CD4-positive, alpha-beta T cell treated with Interleukin-1 beta for 1 hour (primary cell): ENCODE results near the gene BRSK2.

ENCODE experiments used
- DNase-seq, 2 donors: peaks; one replicate each; pipeline ENCODE4 v3.0.0-alpha.2; 2020 to 2022

BRSK2 gene

DNA sequence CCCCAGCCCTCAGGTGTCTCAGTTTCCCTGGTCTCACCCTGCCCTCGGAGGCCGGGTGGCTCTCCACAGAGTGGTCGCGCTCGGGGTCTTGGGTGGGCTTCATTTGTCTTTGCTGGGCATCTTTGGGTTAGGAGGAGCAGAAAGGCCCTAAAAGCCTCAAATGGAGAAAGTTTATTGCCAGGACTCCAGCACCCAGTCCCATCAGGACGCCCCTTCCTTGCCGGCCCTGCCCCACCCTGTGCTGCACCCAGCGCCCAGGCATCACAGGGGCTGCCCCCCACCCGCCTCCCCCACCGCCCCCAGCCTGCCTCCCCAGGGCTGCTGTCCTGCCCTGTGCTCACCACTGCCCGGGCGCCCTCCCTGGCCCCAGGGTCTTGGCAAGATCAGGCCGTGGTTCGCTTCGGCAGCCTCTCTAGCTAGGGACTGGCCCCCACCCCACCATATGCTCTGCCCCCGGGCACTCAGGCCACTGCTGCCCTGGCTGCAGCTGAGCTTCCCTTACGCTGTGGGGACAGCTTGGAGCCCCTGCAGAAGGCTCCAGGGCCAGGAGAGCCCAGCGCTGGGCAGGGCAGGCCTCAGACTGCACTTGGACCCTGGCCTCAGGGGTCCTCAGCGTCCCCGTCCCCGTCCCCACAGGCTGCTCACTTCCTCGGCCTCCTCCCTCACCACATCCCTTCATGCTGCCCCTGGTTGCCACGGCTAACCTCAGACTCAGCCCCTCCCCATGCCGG is 65.5 kb downstream of the BRSK2 start:
- no peak for DNase-seq

DNA sequence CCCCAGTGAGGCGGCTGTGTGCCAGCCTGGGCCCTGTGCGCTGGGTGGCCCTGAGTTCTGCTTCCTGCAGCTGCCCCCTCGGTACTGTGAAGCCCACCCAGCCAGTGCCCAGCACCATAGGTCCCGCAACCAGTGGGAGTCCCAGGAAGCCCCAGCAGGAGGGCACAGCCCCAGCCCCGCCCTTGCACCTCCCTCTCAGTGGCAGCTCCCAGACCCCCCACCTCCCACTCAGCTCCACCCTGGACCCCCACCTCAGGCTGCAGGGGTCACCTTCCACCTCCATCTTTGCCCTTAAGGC is 66.0 kb downstream of the BRSK2 start:
- no peak for DNase-seq

DNA sequence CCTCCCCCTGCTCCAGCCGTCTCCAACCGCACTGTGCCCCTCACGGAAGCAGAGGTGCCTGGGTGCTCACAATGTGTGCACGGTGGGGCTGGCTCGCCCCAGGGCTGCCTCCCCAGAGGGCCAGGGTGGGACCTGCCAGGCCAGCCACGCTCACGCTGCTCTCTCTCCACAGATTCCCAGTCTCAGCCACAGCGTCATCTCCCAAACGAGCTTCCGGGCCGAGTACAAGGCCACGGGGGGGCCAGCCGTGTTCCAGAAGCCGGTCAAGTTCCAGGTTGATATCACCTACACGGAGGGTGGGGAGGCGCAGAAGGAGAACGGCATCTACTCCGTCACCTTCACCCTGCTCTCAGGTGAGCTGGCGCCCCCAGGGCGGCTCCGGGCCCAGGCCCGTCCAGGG is 66.4 kb downstream of the BRSK2 start:
- DNase-seq = no peak

DNA sequence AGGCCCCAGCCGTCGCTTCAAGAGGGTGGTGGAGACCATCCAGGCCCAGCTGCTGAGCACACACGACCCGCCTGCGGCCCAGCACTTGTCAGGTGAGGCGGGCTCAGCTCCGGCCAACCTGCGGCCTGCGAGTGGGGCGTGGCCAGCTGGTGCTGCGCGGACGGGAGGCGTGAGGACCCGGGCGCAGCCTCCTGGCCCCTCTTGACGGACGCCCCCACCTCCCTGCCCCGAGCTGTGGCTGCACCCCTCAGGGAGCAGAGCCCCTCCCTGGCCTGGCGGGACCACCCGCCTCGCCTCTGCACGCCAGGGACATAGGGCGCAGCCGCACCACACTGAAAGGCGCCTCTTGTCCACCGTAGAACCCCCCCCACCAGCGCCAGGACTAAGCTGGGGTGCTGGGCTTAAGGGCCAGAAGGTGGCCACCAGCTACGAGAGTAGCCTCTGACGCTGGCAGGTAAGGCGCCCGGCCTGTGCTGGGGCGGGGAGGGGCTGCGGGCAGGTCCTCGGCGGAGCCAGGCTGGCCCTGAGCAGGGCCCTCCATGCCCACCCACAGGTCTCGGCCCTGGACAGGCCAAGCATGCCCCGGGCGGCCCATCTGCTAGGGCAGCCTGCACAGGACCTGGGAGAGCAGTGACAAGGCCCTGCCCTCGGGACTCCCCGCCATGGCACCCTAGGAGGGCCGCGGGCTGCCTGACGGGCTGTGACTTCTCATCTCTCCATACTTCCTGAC is 67.0 kb downstream of the BRSK2 start:
- DNase-seq = no peak

DNA sequence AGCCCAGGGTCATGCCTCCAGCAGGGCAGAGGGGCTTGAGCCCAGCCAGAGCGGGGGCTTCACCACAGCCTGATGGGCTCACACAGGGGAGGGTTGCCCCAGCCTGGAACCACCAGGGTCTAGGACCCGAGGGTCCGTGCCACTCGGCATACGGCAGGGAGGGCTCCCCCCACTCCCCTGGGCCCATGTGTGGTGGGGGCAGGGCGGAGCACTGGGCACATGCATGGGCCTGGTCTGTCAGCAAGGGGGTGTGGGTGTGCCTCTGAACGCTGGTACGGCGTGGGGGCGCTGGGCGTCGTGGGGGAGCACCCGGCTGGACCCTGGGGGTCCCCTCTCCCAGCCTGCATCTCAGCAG is 67.6 kb downstream of the BRSK2 start:
- no peak for DNase-seq

DNA sequence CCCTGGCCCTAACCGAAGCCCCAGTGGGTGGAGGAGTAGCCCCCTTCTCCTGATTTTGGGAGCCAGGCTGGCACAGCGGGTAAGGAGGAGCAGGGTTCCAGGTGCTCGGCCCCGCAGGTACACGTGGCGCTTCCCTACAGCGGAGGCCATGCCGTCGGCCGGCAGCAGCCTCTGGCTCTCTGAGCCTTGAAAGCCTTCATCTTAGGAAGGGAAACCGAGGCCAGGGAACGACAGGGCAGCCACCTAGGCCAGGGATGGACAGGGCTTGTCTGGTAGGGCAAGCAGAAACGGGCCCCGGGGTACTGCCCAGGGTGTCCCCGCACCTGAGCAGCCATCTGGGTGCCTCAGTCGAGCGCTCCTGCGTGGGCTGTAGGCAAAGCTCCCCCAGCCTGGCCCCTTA is 68.1 kb downstream of the BRSK2 start:
- DNase-seq = no peak

DNA sequence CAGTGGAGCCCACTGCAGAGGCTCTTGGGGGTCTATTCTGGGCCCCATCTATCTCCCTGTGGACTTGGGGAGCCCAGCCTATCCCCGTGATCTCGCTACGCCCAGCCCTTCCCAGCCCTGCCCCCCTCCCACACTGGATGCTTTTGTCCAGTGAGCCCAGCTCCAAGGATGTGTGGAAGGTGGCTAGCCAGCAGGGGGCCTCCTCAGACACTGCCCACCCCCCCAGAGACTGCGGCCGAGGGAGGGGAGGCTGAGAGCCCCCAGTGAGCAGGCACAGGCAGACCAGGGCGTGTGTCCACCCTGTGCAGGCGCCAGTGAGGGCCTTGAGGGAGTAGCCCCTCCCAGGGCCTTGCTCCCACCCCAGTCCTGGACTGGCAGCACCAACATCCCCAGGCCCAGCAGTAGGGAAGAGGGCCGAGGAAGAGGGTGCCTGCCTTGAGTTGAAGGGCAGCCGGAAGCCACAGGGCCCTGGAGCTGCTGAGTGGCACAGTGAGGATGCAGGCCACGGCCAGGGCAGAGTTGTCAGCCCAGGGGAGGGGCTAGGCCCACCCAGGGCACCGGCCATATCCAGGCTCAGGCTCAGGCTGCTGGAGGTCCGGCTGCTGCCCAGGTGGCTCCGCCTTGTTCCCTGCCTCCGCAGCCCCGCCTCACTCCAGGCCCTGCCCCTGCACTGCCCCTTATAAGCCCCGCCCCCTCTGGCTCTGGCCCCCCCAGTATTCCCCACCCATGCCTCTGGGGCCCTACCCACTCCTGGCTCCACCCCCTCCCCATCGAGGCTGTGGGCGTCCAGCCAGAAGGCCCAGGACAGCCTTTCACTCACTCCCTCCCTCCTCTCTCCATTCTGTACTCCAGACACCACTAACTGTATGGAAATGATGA is 68.8 kb downstream of the BRSK2 start:
- DNase-seq = no peak

DNA sequence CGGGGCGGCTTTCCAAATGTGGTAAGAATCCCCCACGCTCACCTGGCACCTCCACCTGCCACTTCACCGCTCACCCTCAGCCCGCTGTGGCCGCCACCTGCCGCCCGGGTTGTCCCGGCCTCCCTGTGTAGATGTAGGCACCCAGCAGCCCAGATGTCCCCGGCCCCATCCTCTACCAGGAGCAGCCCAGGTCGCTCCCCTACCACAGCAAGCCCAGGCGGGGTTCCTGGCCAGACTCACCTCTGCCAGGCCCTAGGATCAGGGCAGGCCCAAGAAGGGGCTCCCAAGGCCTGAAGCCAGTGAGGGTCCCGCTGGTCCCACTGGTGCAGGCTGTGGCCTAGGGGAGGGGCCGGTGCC is 69.5 kb downstream of the BRSK2 start:
- DNase-seq = no peak

DNA sequence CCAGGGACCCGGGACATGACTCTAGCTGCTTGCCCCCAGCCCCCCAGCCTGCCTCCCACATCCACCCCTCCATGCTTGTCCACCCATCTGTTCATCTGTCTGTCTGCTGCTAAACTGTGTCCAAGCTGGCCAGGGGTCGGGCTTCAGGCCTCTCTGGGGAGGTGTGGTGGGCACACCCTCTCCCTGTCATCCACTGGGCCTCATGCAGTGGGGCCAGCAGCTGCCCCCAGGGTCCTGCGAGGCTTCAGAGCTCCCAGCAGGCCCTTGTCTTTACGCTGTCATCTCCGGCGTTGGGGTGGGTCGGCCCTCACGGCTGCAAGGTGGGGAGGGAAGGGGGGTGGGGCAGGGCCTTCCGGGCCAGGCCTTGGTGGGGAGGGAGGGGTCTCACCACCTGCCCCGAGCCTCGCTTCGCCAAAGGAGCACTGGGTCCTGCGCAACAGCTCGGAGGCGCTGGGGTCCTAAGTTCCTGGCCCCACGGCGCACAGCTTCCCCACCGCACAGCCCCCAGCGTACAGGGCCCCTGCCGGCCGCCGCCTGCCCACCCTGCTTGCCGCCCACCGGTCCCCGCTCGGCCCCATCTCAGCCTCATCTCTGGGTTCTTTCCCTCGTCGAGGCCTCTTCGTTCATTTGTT is 70.1 kb downstream of the BRSK2 start:
- no peak for DNase-seq

DNA sequence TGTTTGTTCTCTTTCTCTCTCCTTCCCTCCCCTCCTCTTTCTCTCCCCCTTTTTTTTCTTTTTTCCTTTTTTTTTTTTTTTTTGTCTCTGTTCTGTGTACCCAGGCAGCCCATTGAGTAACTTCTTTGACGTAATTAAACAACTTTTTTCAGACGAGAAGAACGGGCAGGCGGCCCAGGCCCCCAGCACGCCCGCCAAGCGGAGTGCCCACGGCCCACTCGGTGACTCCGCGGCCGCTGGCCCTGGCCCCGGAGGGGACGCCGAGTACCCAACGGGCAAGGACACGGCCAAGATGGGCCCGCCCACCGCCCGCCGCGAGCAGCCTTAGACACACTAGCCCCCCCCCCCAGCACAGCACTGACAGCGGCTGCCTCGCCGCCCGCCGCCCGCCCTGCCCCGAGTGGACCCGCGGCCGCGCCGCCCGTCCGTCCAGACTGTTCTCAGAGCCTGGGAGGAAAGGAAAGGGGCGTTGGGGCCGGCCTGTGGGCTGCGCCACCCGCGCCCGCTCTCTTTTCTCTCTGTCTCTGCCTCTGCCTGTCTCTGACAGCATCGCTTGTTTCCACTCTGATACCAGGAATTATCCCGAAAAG is 70.8 kb downstream of the BRSK2 start:
- no peak for DNase-seq

DNA sequence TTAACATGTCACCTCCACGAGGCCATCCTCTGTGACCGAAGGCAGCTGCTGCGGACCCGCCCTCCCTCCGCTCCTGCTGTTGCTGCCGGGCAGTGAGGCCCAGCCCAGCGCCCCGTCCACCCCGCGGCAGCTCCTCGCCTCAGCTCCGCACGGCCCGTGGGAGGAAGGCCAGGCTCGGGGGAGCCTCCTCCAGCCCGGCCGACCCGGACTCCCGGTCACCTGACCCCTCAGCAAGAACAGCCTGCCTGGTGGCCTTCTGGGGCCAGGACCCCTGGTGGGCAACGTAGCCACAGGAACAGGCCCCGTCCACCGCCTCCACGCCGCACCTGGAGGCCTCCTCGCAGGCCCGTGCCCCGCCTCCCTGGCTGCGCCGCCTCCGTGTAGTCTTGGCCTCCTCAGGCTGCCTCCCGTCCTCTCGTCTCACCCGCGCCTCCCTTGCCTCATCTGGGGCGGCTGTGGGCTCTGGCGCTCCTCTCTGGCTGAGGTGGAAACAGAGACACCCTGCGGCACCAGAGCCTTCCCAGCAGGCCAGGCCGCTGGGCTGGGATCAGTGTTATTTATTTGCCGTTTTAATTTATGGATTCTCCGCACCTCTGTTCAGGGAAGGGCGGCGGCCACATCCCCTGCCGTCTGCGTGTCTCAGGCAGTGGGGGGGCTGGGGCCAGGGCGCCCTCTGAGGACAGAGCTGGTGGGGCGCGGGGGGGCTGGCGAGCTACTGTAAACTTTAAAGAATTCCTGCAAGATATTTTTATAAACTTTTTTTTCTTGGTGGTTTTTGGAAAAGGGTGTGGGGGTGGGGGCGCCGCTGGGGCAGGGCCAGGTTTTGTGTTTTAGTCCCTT is 71.5 kb downstream of the BRSK2 start:
- DNase-seq = no peak

DNA sequence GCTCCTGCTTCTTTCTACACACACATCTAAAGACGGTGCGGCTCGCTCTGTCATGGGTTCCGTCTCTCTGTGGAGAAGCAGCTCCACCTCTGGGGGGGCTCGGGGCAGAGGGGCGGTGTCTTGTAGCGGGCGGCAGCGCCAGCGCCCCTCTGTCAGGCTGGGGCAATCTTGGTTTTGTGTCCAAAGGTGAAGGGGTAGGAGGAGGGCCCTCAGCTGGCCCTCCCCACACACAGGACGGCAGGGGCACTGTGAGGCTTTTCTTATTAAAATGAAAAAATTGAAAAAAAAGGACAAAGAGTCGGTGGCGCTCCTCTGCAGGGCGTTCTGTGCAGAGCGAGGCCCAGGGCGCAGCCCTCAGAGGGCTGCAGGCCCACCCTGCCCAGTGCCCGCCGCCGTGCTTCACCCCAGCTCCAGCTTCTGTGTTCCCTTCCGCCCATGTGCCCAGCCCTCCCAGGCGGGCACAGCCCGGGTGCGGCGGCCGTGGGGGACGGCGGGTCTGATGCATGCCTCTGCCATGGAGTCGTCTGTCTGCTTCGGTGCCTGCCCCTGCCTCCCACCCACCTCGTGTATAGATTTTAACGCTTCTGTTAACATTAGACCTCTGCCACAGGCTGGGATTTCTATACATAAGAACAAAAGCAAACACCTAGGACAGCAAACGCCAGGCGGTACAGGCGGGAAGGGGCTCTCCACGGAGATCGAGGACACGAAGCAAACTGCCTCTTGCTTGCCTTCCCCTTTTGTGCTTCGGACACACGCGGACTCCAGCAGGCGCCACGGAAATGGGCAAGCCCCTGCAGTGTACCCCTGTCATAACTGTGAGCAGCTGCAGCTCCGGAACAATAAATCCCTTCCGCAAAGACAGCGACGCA is 72.3 kb downstream of the BRSK2 start:
- DNase-seq = no peak

DNA sequence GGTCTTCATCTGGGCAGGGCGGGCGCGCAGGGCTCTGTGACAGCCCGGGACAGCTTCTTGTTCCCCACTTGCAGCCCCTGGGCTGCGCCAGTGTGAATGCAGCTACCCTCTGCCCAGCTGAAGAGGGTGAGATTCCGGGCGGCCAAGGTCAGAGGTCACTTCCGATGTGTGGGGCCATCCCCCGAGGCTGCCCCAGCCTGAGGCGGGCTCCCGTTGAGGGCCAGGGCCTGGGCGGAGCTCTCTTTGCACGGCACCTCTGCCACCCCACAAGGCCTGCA is 72.9 kb downstream of the BRSK2 start:
- no peak for DNase-seq

DNA sequence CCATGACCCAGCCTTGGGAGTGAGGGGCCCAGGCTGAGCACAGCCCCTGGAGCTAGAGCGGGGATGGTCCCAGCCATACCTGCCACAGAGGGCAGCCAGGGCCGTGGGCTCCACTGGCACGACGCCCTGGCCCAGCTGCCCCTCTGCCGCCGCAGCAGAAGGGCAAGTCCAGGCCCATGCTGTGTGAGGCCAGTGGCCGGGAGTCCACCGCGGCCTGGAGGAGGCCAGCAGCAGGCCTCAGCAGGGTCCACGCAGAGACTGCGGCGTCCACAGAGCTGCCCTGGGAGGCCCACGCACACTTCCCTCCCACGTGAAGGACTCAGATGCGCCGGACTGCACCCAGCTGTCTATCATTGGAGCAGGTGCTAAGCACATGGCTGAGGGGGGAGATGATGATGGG is 73.3 kb downstream of the BRSK2 start:
- no peak for DNase-seq

DNA sequence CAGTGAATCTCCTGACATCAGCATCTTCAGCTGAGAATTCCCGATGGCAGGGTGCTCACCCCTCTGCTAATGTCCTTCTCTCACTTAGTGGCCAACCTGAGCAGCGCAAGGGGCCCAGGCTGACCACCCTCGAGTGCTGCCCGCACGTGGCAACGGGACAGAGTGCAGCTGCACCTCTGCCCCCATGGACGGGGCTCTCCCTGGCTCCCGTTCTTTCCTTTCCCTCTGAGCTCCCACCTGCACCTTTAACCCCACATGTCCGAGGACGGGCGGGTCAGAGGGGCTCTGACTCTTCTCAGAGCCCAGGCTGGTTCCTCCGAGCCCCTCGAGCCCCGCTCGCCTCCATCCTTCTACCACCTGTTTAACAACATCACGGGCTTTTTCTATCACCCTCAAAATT is 77.0 kb downstream of the BRSK2 start:
- DNase-seq = no peak

DNA sequence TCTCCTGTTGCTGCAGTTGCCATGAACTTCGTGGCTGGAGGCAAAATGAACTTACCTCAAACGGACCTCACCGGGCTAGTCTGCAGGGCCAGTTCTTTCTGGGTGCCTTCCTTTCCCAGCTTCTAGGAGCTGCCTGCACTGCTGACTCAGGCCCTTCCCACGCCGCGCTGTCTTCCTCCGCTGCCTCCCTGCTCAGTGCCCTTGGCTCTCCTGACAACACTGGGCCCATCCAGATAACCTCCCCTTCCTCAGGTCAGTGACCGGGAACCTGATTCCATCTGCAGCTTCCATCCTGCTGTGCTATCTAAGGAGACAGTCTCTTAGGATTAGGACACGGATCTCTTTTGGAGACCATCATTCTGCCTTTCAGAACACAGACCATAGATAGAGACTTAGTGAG is 77.5 kb downstream of the BRSK2 start:
- no peak for DNase-seq

DNA sequence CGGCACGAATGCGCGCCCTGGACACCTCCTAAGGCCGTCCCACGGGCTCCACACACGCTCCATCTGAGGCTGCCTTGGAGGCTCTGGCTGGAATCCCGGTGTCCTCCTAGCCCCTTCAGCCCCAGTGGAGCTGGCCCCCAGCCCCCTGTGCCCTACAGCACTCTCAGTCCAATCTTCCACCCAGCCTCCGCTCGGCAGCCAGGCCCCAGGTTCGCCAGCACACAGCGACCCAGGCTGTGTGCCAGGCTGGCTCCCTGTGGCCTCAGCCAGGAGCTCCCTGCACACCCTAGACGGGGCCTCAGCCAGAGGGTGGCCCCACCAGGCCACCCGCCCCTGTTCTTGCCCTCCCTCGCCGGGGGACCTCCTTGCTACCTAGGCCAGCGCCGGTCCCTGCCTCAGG is 78.3 kb downstream of the BRSK2 start:
- no peak for DNase-seq

DNA sequence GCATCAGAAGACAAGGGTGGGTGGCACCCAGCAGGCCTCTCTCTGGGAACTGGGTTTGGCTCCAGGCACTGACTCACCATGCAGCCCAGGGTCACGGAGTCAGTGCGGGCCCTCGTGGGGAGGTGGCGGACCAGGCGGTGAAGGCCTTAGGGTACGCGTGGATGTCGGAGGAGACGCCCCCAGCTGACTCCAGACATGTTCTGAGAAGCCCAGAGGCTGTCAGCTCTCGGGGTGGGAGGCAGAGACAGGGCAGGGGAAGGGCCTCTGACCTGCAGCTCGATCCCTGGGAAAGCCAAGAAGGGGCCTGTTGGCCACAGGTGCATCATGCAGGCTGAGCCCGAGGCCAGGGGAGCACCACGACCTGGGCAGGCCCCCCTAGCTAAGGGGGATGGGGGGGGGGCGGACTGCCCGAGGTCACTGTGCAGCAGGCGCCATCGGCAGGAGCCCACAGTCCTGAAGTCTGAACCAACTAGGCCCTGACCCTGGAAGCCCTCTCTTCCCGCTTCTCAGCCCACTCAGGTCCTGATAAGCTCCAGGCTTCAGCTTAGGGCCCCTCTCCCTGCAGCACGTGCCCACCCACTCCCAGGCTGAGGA is 78.8 kb downstream of the BRSK2 start:
- DNase-seq = no peak

DNA sequence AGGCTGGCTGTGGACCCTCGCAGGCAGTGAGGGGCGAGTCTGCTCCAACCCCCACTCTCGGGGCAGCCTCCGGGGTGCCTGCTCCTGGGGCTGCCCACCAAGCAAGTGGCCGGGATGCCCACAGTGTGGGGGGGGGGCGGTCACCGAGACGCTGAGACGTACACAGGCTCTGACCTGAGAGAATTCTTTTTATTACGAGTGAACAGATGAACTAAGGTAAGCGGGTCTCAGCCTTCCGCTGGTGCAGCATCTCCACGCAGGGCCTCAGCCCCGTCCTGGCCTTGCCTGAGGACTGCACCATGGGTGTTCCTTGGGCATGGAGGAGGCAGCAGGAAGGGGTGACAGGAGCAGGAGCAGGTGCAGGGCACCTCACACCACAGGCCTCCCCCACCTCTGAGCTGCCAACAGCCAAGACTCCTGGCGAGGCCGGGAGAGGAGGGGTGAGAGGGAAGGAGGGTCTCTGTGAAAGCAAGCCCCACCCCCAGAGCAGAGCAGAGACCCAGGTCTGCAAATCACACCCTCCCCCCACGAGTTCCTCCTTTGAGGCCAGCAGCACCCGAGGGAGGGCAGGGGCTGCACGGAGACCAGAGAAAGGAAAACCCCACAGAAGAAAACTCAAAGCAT is 79.7 kb downstream of the BRSK2 start:
- no peak for DNase-seq

DNA sequence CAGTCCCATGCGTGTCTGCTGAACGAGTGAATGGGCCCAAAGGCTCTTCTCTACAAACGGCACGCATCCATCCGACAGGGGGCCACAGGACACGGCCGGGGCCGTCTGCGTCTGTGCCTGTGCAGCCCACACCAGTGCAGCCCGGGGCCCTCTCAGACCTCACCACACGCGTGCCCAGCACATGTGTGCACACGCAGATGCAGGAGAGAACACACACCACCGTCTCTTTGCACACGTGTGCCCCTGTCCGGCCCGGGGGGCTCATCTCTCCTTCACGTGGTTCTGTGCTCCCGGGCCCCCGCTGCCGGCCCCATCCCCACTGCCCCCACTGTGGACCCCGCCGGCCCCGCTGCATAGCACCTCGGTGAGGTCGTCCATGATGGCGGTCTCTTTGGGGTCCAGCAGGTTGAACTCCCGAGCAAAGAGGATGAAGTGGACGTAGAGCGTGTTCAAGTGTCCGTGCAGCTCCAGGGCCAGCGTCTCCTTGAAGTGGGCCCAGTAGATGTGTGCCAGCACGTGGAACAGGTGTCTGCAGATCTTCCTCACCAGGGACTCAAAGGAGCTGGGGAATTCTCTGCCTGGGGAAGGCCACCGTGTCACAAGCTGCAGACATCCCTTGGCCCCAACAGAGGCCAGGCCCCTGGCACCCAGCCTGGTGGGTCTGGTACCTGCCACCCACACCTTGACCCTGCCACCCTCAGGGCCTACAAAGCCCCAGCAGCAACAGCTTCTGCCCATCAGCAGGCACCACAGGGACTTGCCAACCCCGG is 80.4 kb downstream of the BRSK2 start:
- no peak for DNase-seq
